GM23338 (cell line): Measurements from ENCODE around the gene DNAJC4.
A peak's percentile ranks its signal among the peaks of the same experiment; 100 is the strongest.

ENCODE experiments used
- CREB1 ChIP-seq: fragments of 250-450 bp; sonication (Bioruptor Pico); IDR thresholded peaks from 2 replicates; pipeline ENCODE4 v1.5.0; 2020; ENCODE audit warnings: low read depth, mild to moderate bottlenecking, moderate library complexity
- CTCF ChIP-seq, 2 experiments: fragments of 200-600 bp in 1 of 2; sonication (generic) in 1 of 2; conservative IDR thresholded peaks; 2 replicates each; pipeline versions ENCODE4 v1.5.1 to v1.6.1; 2016 to 2017; ENCODE audit warnings: antibody characterized with exemption in 2 of 2, low read depth in 2 of 2, mild to moderate bottlenecking in 2 of 2, moderate library complexity in 1 of 2
- ETS1 ChIP-seq: IDR thresholded peaks from 2 replicates; pipeline ENCODE4 v1.6.1; 2016; ENCODE audit warnings: antibody characterized with exemption
- EZH2 ChIP-seq: fragments of 200-600 bp; sonication (generic); IDR thresholded peaks from one replicate; pipeline ENCODE4 v1.8.0; 2017; ENCODE audit warnings: antibody characterized with exemption, mild to moderate bottlenecking, low read depth; ENCODE audit not compliant: unreplicated experiment
- EZH2phosphoT487 ChIP-seq: fragments of 200-600 bp; sonication (generic); IDR thresholded peaks from one replicate; pipeline ENCODE4 v1.8.1; 2018; ENCODE audit warnings: antibody characterized with exemption; ENCODE audit not compliant: unreplicated experiment
- POLR2AphosphoS5 ChIP-seq: IDR thresholded peaks from 2 replicates; pipeline ENCODE4 v1.6.1; 2016; ENCODE audit warnings: antibody characterized with exemption, low read depth
- REST ChIP-seq: IDR thresholded peaks from one replicate; pipeline ENCODE4 v1.6.1; 2018; ENCODE audit warnings: antibody characterized with exemption; ENCODE audit not compliant: unreplicated experiment

- peak; percentile 8 to 33; a peak in 2 of 4 replicates for TF ChIP-seq CTCF (conservative IDR thresholded peaks at IDR 0.05; ENCODE audit: low read depth in 2 of 2)
- TF ChIP-seq EZH2: no peak
- TF ChIP-seq ETS1: no peak
- peak; percentile 76 for TF ChIP-seq POLR2AphosphoS5
- TF ChIP-seq CREB1 (CRISPR knock-in tag): peak; percentile 79
- no peak for TF ChIP-seq EZH2phosphoT487
- TF ChIP-seq REST: no peak
These were observed 44.5 kb upstream of the DNAJC4 start, which contains the start of gene STIP1 for GRCh38 chr11:64185693-64186491.
